ENCODE data around the gene KBTBD8. TPM values are rescaled to one million over a fixed set of nuclear protein-coding genes. Genes with fewer than 3 reads are reported as not detected.
A peak's percentile ranks its signal among the peaks of the same experiment; 100 is the strongest.

The KBTBD8 gene
- total and polyA plus RNA-seq, 2 donors from 2014 or later = 0.43 to 1.8 TPM

GRCh38 chr3:67000009-67000408, 1.9 kb downstream of the KBTBD8 start:
- Histone ChIP-seq H3K4me1 (ENCODE audit: control insufficient read depth in 2 of 3, insufficient read depth in 2 of 3, low read depth in 1 of 3, low read length in 3 of 3) (no peaks in the 10 kb centered on the region), H3K4me3 (ENCODE audit: low read length in 3 of 3) (no peak overlapping the region), H3K27ac (ENCODE audit: low read depth in 2 of 2, low read length in 2 of 2) (no peak overlapping the region), H3K27me3 (ENCODE audit: control insufficient read depth, insufficient read depth, low read length) (no peaks in the 10 kb centered on the region), H3K9ac (ENCODE audit: low read length in 3 of 3) (no peak overlapping the region), H3K36me3 (ENCODE audit: control insufficient read depth in 2 of 3, insufficient read depth in 3 of 3, low read length in 3 of 3) (peaks cover 0 to 5% (median 0%) of the 10 kb centered on the region in 3 donors), H3K9me3 (ENCODE audit: control insufficient read depth in 2 of 3, insufficient read depth in 1 of 3, low read length in 3 of 3) (no peaks in the 10 kb centered on the region)
- intact Hi-C loops (cut with DNase I) = no loop called here
- no peak for DNase-seq
- no peak for TF ChIP-seq CTCF (IDR thresholded peaks at IDR 0.05; ENCODE audit: borderline replicate concordance, extremely low read depth, insufficient read depth)
- FAIRE-seq = no peak

GRCh38 chr3:67001086-67001861, 3.2 kb downstream of the KBTBD8 start:
- no peak overlapping the region for H3K9ac ChIP-seq (ENCODE audit: low read length in 3 of 3)
- no peak for FAIRE-seq
- no peak overlapping the region for H3K27ac ChIP-seq (ENCODE audit: low read depth in 2 of 2, low read length in 2 of 2)
- no peaks in the 10 kb centered on the region for H3K27me3 ChIP-seq (ENCODE audit: control insufficient read depth, insufficient read depth, low read length)
- H3K9me3 ChIP-seq (ENCODE audit: control insufficient read depth in 2 of 3, insufficient read depth in 1 of 3, low read length in 3 of 3) = no peaks in the 10 kb centered on the region
- no peak for TF ChIP-seq CTCF (IDR thresholded peaks at IDR 0.05; ENCODE audit: borderline replicate concordance, extremely low read depth, insufficient read depth)
- intact Hi-C loops (cut with DNase I) = no loop called here
- H3K4me1 ChIP-seq (ENCODE audit: control insufficient read depth in 2 of 3, insufficient read depth in 2 of 3, low read depth in 1 of 3, low read length in 3 of 3) = no peaks in the 10 kb centered on the region
- peaks cover 0 to 5% (median 0%) of the 10 kb centered on the region in 3 donors for H3K36me3 ChIP-seq (ENCODE audit: control insufficient read depth in 2 of 3, insufficient read depth in 3 of 3, low read length in 3 of 3)
- DNase-seq = peak in 1 of 5 donors; percentile 1
- no peak overlapping the region for H3K4me3 ChIP-seq (ENCODE audit: low read length in 3 of 3)

GRCh38 chr3:67005974-67006373, 7.9 kb downstream of the KBTBD8 start:
- no peak for FAIRE-seq
- intact Hi-C loops (cut with DNase I) = no loop called here
- Histone ChIP-seq H3K4me1 (ENCODE audit: control insufficient read depth in 2 of 3, insufficient read depth in 2 of 3, low read depth in 1 of 3, low read length in 3 of 3) (no peaks in the 10 kb centered on the region), H3K27me3 (ENCODE audit: control insufficient read depth, insufficient read depth, low read length) (no peaks in the 10 kb centered on the region), H3K4me3 (ENCODE audit: low read length in 3 of 3) (no peak overlapping the region), H3K36me3 (ENCODE audit: control insufficient read depth in 2 of 3, insufficient read depth in 3 of 3, low read length in 3 of 3) (peaks cover 0 to 5% (median 0%) of the 10 kb centered on the region in 3 donors), H3K9ac (ENCODE audit: low read length in 3 of 3) (no peak overlapping the region), H3K9me3 (ENCODE audit: control insufficient read depth in 2 of 3, insufficient read depth in 1 of 3, low read length in 3 of 3) (no peaks in the 10 kb centered on the region), H3K27ac (ENCODE audit: low read depth in 2 of 2, low read length in 2 of 2) (no peak overlapping the region)
- no peak for DNase-seq
- no peak for TF ChIP-seq CTCF (IDR thresholded peaks at IDR 0.05; ENCODE audit: borderline replicate concordance, extremely low read depth, insufficient read depth)
